HG03469 (cell line): ENCODE measurements around the gene CTNND2.
"Not testable (repeated sequence)": the region's sequence is repeated elsewhere in the genome, so short reads cannot be mapped to it uniquely, and the experiment has no call there.

Source experiments
- ATAC-seq: cut with Tn5 transposase; IDR thresholded peaks from one replicate; pipeline ENCODE4 v1.9.1; 2021; ENCODE audit warnings: mild to moderate bottlenecking, moderate library complexity, moderate number of reproducible peaks; ENCODE audit not compliant: unreplicated experiment

CTNND2 gene

DNA sequence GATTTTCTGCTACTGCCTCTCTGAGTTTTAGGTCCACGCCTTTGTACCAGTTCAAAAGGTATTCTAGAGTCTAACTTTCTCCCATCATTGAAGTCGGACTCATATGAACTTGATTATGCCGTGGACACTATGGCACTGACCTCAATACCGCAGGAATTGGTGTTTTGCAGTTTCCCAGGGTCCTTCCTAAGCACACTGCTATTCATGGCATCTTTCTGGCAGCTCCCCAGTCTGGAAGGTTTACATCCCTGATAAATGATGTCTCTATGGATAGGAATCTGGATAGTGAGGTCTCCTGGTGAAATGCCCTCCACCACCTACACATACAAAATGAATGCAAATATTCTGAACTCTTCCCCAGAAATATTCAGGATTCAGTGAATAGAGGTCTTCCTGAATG lies 422.2 kb downstream of the CTNND2 start:
- ATAC-seq = no peak

DNA sequence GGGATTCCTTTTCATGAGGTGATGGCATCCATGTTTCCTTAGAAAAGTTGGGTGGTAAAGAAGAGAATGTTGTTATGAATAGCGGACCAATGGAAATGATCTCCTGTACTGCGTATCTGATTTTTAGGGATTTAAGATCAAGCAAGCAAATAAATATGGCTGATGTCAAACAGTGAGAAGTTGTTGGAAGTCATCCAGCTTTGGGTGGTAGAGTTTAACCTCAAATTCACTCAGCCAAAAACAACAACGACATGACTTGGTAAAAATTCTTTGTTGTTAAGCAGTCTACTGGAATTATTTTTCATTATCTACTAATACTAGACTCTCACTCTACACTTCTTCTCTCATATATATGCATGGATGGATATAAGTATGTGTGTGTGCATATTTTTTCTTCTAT lies 426.5 kb downstream of the CTNND2 start:
- ATAC-seq = no peak

DNA sequence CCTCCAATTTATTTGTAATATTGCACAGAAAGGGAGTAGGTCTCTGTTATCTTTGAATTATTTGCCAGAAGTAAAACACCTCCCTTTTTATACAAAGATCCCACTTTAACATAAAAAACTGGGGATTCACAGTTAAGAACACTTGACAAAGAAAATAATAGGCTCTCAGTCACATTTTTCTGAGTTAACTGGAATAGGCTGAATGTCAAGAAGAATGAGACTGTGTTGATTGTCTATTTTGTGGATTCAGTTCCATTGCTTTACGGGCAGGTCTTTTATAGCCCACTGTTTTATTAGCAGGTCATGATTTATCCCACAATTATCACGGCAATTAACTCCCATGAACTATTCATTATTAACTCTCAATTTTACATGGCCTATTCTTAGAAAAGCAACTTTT lies 427.4 kb downstream of the CTNND2 start:
- no peak for ATAC-seq

DNA sequence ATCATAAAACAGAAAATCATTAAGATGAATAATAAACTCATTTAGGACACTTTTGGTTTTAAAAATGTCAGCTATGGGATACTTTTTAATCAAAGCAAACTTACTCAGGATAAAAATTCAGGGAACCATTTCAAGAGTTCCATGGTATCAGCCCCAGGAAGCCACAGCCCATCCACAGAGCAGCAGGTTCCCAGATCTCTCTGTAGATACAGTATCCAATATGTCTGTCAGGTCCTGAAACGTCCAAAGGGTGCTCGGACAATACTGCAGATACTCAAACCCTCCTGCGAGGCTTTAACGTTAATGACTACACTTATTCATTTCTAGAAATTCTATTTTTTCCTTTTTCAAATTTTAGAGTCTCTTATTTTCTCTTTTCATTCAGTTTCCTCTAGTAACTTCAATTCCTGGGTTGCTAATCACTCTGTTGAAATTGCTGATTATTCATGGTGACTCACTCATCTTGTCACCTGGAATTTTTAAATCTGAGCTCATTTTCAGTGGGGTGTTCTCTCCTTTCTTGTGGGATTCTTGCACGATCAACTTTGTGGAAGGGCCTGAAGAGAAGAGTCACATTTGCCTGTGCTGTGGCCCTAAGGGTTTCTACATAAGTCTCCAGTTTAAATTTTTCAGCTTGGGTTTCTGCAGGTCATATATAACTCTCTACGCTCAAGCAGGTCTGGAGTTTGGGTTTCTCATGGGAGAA lies 435.8 kb downstream of the CTNND2 start:
- no peak for ATAC-seq

DNA sequence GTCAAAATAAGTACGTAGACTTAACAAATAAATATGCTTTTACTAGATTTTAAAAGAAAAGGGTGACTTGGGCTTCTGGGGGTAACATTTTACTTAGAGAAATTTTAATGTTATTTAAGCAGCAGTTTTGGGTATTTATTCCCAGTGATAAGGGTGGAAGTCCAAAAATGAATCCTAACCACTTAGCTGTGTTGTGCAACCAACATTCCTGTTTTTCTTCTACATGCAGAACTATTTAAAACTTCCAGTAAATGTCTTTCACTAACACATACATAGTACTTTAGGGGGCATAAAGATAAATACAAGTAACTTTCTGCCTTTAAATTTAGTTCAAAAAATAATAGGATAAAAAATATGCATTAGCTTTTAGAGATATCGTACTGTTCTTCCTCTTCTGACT lies 436.7 kb downstream of the CTNND2 start:
- no peak for ATAC-seq

DNA sequence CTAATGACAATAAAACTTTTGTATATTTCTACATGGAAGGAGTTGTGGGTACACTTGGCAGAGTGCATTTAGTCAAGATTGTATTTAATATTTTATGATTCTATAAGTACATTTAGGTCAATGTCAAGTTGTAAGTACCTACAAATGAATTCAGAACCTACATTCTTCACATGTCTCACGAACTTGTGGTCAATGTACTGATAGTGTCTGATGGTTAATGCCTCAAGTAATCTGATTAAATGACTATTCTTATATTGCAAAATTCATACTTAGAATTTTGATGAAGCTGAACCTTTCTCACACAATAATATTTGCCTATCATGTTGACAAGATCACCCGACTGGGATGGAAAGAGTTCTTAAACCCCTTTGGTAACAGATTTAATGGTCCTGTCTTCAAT lies 444.5 kb downstream of the CTNND2 start:
- ATAC-seq = no peak

DNA sequence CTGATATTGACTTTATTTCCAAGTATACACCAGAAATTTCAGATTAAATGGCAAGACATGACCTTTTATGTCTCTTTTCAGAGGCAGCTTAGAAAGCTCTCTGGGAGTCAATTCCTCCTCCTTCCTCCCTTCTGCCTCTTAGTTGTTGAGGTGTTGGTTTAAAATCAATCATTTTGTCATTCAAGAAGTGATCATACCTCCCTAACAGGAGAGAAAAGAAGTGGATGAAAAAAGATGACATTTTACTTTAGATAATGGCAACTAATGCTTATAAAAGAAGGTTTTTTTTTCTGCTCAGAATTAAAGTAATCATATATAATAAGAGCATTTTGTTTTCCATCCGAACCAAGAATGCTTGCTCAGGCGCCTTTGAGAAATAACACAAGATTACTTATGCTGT lies 448.7 kb downstream of the CTNND2 start:
- no peak for ATAC-seq

DNA sequence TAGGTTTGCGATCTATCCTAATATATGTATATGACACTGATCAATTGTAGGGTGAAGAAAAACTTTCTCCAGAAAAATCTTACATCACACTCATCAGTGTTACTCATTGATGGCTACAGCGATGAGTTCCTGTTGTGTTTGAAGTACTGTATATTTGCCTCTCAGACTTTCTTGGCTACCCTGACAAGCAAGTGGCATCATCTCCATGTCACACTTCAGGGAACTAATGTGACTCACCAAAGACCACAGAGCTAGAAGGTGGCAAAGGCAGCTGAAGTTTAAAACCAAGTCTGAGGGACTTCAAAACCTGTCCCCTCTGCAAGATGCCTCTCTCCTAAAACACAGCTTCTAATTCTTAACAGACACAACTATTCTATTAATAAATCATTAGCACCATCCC lies 451.4 kb downstream of the CTNND2 start:
- ATAC-seq = no peak

DNA sequence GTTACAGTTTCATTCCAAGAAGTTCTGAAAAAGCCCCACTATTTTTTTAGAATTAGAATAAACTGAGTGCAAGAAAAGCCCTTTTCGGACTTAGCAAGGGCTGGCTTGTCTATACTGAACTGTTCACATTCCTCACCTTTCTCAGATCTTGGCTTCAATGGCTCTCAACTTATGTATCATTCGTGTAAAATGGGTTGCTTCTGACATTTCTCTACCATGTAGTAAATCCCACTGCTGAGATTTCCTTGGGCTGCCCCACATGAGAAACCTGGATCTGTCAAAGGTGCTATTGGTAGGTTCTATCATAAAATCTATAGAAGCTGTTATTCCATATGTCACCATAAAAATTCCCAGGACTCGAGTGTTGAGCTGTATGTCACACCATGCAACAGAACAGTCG lies 454.3 kb downstream of the CTNND2 start:
- no peak for ATAC-seq

DNA sequence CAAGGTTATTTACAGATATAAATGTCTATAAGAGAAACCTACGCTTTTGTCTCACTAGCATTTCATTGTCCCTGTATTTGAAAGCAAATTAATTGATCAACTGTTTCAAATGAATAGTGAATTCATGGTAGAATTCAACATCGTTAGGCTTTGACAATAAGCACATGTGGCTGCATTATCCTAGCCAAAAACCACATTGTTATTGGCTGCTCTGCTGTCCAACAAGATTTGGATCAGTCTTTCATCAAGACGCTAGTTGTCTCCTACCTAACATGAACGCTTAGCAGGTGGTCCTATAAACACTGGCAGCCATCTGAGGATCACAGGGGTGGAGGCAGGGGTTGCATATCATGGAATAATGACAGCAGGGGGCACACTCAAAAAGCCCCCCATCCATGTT lies 455.0 kb downstream of the CTNND2 start:
- no peak for ATAC-seq

DNA sequence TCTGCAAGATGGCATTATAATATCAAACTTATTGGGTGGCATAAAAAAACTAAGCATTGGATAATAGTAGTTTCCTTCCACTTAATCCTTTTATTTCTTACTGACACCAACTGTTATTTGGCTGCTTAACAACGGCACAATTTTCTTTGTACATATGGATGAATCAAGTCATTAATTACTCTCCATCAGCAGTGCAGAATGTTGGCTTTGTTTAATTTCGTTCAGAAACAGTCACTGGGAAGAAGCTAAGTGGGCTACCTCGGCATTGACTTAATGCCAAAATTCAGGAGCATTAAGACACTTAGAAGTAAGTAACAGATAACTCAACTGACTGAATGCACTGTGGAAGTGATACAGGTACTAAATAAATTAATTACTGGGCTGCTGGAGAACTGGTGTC lies 460.4 kb downstream of the CTNND2 start:
- ATAC-seq = no peak

DNA sequence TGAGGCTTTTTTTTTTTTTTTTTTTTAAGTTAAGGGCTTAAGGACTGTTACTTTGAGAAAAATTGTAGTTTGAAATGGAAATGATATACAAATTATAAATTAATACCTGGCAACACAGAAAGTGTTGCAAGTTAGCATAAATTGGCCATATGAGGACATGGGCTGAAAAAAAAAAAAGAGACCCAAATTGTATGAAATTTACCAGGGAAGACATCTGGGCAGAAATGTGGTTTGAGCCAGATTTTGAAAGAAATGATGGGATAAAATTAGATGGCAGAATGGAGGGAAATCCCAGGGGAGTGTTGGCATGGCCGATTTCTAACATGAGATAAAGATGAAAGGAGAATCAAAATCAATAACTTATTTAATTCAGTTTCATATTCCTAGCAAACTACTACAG lies 472.1 kb downstream of the CTNND2 start:
- no peak for ATAC-seq

DNA sequence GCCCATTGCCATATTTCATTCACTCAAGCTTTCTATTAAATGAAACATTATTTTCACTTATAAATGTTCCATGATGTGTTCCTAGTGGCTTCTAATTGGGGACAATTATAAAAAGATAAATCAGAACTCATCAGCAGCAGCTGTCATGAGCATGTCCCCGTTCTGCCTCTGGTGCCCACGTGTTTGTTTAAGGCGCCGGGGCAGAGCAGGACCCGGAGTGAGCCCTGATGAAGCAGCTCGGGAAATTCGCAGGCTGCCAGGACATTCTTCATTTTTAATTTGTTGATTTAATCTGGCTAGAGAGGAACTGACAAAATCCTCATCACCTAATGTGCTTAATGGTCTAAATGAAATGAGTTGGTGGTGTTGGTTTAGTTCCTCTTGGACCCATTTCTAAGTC lies 475.0 kb downstream of the CTNND2 start:
- ATAC-seq = no peak

DNA sequence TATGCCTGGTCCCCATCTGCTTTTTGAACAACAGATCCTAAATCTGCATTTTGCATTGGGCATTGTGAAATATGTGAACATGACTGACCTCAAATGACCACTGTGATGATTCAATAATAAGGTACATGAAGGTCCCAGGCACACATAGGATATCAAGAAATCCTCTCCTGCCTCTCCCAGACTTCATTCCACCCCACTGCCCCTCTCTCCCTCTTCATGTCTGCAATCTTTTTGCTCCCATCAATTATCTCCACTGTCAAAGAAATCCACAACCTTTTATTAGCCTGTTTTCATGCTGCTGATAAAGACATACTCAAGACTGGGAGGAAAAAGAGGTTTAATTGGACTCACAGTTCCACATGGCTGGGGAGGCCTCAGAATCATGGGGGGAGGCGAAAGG lies 476.7 kb downstream of the CTNND2 start:
- no peak for ATAC-seq

DNA sequence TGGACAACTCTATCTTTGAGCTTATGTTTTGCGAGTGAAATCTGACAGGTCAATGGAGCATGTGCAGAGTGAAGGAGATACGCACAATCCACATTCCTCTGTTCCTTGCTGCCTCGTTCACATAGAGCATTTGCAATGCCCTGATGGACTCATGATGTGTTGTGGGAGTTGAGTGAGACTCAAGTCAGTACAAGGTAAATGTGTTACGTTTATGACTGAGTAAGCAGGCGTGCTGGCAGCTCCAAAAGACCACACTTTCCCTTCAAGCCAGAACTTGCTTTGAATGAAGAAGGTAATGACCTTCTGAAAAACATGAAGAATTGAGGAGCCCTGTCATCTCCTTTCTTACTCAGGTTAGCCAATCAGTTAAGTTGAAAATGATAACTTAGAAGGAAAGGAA lies 477.8 kb downstream of the CTNND2 start:
- ATAC-seq = no peak

DNA sequence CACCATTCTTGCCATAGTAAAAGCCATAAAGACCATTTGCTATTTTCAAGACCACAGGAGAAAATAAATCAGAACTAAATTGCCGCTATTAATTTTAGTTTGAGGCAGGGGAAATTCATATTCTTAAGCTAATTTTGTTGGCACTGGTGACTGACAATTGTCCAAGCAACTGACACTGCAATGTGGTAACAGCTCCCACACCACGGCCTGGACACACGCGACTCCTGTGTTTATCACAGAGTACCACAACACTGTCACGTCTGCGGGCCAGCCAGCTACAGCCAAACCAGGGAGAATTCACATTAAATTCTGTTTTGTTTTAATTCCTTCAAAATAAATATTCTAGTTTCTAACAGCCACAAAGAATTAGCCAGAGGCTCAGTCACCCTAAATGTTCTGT lies 481.9 kb downstream of the CTNND2 start:
- no peak for ATAC-seq

DNA sequence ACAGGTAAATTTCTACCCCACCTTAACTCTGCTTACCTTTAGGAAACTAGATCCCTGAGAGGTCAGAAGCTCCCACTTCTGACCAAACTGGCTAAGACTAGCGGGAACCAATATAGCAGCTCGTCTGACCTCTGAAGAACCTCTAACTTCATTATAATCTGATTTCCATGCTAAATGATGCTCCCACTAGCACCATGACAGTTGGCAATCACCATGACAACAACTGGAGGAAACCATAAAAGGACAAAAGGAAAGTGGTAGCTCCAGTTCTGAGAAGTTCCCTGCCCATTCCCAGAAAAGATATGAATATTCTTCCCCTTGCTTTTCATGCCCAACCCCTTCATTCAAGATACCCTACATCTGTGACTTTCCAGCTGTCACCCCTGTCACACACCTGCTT lies 483.3 kb downstream of the CTNND2 start:
- ATAC-seq = no peak

DNA sequence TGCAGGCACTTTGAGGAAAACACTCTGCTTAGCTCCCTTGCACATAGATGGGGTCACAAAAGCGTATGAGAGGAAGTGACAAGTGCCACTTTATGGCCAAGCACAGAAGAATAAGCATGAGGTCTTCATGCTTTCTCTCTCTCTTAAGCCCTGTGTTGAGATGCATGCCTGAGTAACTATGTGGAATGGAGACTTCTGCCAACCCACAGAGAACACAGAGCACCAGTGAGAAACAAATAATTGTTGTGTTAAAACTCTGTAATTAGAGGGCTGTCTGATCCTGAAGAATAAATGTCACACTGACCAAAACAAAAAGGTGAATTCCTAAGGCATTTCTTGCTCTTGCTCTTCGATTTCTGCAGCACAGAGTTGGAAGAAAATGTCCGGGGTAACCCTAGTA lies 488.5 kb downstream of the CTNND2 start:
- no peak for ATAC-seq

DNA sequence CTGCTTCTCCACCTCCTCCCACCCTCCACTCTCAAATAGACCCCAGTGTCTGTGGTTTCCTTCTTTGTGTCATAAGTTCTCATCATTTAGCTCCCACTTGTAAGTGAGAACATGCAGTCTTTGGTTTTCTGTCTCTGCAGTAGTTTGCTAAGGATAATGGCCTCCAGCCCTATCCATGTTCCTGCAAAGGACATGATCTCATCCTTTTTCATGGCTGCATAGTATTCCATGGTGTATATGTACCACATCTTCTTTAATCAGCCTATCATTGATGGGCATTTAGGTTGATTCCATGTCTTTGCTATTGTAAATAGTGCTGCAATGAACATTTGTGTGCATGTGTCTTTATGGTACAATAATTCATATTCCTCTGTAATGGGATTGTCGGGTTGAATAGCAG lies 489.5 kb downstream of the CTNND2 start:
- not testable (repeated sequence) for ATAC-seq

DNA sequence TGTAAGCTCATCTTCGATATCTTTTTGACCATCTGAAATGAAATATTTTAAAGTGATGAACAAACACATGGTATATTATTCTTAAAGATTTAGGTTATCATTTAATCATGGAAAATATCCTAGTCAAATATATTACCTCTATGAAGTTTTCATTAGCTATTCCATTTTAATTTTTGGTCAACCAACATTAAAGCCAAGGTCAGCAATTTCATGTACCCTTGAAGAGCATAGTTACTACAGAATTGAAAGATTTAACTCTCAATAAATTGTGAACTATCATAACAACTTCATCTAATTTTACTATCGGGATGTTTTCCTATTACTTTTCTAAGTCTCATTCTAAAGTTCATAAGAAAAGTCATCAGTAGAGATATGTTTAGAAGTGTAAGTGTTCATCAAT lies 492.6 kb downstream of the CTNND2 start:
- no peak for ATAC-seq

DNA sequence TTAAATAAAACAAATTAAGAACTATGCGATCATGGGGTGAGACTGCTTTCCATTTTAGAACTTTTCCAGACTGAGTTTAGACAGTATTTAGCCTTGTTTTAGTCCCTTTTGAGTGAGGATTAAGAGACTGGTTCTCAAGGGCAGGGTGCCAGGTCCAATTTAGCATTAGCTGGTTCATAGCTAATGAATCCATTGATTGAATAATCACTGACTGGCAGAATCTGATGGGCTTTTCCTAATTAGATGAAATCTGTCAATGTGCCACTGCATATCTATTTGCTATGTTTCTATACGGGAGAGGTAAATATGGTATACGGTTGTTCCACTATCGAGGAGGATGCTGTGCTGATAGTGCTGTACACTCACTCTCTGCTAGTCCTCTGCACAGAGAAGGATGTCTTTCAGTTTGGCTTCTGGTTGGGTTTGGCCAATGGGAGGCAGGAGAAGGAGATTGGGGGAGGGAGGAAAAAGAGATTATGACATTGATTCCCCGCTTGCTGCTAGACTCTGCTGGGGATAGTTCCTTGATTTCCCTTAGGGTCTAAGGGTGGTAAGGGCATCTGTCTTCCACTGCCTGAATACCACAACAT lies 496.6 kb downstream of the CTNND2 start:
- no peak for ATAC-seq

DNA sequence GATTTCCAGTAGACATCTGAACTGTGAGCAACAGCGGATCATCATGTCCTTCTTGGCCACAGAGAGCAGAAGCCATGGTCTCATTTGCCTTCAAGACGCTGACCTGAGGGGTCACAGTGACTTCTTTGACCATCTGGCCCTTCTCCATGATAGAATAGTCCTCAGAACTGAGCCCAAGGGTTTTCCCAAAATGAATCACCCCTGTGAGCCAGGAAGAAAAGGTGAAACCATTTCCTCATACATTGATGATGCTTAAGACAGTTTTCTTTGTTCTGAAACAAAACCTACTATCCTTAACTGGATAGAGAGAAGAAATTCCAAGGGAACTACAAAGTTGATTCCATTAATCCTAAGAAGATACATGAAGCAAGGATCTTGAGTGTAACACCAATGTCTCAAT lies 503.9 kb downstream of the CTNND2 start:
- ATAC-seq = no peak

DNA sequence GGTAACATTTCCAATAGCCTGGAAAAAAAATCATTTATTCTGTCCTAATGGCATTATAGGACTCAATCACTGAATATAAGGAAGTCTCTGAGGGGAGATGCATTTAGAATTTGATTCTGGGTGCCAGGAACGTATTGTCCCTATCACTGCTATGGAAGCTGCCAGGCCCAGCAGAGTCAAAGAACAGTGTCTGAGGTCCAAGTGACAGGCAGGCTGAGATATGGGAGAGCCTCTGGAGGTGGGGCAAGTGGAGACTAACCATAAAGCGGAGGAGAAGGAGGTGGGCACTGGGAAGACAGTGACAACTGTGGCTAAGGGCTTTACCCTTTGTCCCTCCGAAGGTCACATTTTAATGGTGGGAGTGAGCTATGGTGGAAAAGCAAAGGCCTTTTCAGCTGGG lies 505.5 kb downstream of the CTNND2 start:
- no peak for ATAC-seq
